Measurements from ENCODE around the gene HACD1. TPM values are rescaled to one million over a fixed set of nuclear protein-coding genes. Genes with fewer than 3 reads are reported as not detected.

The HACD1 gene, protein sequence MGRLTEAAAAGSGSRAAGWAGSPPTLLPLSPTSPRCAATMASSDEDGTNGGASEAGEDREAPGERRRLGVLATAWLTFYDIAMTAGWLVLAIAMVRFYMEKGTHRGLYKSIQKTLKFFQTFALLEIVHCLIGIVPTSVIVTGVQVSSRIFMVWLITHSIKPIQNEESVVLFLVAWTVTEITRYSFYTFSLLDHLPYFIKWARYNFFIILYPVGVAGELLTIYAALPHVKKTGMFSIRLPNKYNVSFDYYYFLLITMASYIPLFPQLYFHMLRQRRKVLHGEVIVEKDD
- 0.94 and 1.3 TPM in 2 replicates for total RNA-seq (2013; cell fraction: nucleolus; rRNA removed)
- total RNA-seq (2014; rRNA removed) (1.2 and 1.5 TPM in 2 replicates), total RNA-seq (2014; rRNA removed; fragmentation: Illumina TruSeq; extraction: Trizol) (0.22 and 1.1 TPM in 2 replicates), total RNA-seq (2021) (0.38 and 0.80 TPM in 2 replicates), polyA plus RNA-seq (2011; rRNA removed) (1.5 and 1.6 TPM in 2 replicates), polyA plus RNA-seq (2014; fragmentation: Illumina TruSeq; extraction: Trizol) (0.57 and 1.5 TPM in 2 replicates), polyA plus RNA-seq (2014; fragmentation: Nextera tagmentation; extraction: Ambion mirVana) (under 1 TPM in 1 of 2 experiments, not detected in 1; 0.29 TPM), polyA plus RNA-seq (2014; rRNA removed) (1.3 and 2.6 TPM in 2 replicates), polyA plus RNA-seq (2016; fragmentation: Nextera tagmentation; extraction: Ambion mirVana) (under 1 TPM; 0.78 to 0.96 TPM), polyA minus RNA-seq (2011; rRNA and poly(A)+ RNA removed) (1.4 and 1.8 TPM in 2 replicates), Bru-seq, nascent RNA (percentile 27 among the genes with signal in this experiment), BruChase-seq, experiment 1, labeled RNA remaining after a 6-hour chase (percentile 26 among the genes with signal in this experiment), BruChase-seq, experiment 2, labeled RNA remaining after a 2-hour chase (percentile 28 among the genes with signal in this experiment)
- polyA plus RNA-seq (2011; ENCODE audit: low read depth) = not detected
- polyA plus RNA-seq (2011; cell fraction: cytosol; rRNA removed) = 0.36 and 0.40 TPM in 2 replicates
- 1.0 and 1.4 TPM in 2 replicates for polyA plus RNA-seq (2011; cell fraction: nucleus; rRNA removed)
- polyA plus RNA-seq (2012) = 0.97 TPM in 1 of 2 replicates, not detected in the other
- polyA minus RNA-seq (2011; cell fraction: cytosol; rRNA and poly(A)+ RNA removed) = not detected in 2 replicates
- polyA minus RNA-seq (2011; cell fraction: nucleus; rRNA and poly(A)+ RNA removed) = 0.97 and 1.2 TPM in 2 replicates
- long read RNA-seq, experiment 1 = 0 reads
- long read RNA-seq, experiment 2 = 0 reads

DNA sequence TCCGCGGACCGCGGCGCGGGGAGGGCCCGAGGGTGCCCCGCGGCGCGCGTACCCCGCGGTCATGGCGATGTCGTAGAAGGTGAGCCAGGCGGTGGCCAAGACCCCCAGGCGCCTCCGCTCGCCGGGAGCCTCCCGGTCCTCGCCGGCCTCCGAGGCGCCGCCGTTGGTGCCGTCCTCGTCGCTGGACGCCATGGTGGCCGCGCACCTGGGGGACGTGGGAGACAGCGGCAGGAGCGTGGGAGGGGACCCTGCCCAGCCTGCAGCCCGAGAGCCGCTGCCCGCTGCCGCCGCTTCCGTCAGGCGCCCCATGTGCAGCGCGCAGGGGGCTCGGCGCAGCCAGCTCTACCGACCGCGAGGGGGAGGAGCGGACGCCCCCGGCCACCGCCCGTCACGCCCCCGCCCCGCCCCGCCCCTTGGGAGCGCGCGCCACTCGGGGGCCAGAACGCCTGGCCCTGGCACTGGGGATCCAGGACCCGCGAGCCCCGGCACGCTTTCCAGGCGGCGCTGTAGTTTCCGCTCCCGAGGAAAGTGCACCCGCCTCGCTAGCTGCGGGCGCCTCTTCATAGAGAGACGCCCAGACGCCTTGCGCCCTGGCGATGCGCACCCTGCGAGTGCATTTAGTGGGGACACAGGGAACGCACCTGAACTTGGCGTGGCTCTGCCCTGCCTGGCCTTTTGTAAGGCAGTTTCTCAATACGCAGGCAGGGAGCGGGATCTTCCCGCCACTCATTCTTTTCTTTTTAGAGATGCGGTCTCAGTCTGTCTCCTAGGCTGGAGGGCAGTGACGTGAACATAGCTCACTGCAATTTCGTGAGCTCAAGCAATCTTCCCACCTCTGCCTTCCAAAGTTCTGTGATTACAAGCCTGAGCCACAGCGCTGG is at the start of gene HACD1:
HACD1 (minus strand) TSS at position 344 of the 881 bp plus-strand sequence; CDS start at position 309, 35 bp downstream.
- BruUV-seq (replicated peaks) = no TSS peak
- TF ChIP-seq POLR2A (IDR thresholded peaks at IDR 0.05; ENCODE audit: low read depth, low read length) (peak; percentile 51; the same call in 1 of the 2 replicates), CTCF (IDR thresholded peaks at IDR 0.05 in 2 of 3, conservative IDR thresholded peaks at IDR 0.05 in 1 of 3; ENCODE audit: control insufficient read depth in 2 of 3, extremely low read depth in 1 of 3, insufficient read depth in 1 of 3, low read depth in 3 of 3, low read length in 3 of 3) (0 out of 6 replicates have a peak, but pooled peaks of 1 of the 3 experiments have one; percentile 19), HDAC6 (IDR thresholded peaks at IDR 0.05; ENCODE audit: unreplicated experiment) (peak; percentile 65), NBN (IDR thresholded peaks at IDR 0.05) (no peak), SP1 (IDR thresholded peaks at IDR 0.05; ENCODE audit: low read depth, low read length) (no peak), EGR1 (IDR thresholded peaks at IDR 0.05; ENCODE audit: borderline replicate concordance in 1 of 2, low read depth in 2 of 2, low read length in 2 of 2) (peak in 1 of 2 experiments; percentile 60; a peak in 1 of 3 replicates), IKZF1 (conservative IDR thresholded peaks at IDR 0.05) (peak; percentile 45; the same call in 1 of the 2 replicates), BMI1 (IDR thresholded peaks at IDR 0.05; ENCODE audit: borderline replicate concordance) (no peak), GATAD2B (conservative IDR thresholded peaks at IDR 0.05; ENCODE audit: low read depth) (0 out of 2 replicates have a peak, but pooled peaks have one; percentile 57)
- in situ Hi-C loops (cut with MboI) = no loop called here

More for the DNA sequence above, at the start of gene HACD1:
- ChIA-PET RAD21 (ENCODE audit: unreplicated experiment) (interaction anchor here (0.6 to 1.1 kb wide), 5 partner anchors 30 to 840 kb away, joined by 3 to 4 read pairs (median 3); no protein-coding TSS in a partner anchor), POLR2A (interaction anchor here (0.7 to 0.8 kb wide), 2 partner anchors 16 to 27 kb away, joined by 3 read pairs; no protein-coding TSS in a partner anchor), SMC1A (ENCODE audit: uncharacterized antibody, unreplicated experiment) (interaction anchor here (0.6 to 2.4 kb wide), 8 partner anchors 11 to 855 kb away, joined by 3 to 7 read pairs (median 3); partner anchors contain the start of gene STAM), CTCF (interaction anchor here (0.6 to 1.4 kb wide), 13 partner anchors 9 to 256 kb away, joined by 3 to 5 read pairs (median 3); no protein-coding TSS in a partner anchor)
- FAIRE-seq (no peak), ATAC-seq (peak; percentile 82), DNase-seq (ENCODE audit: low read depth, low spot score) (no peak)
- H2AFZ ChIP-seq (ENCODE audit: control insufficient read depth, low read depth, low read length) = peak within 1 kb of the TSS; percentile 82
- no peaks in the 10 kb centered on the region for H3K9me3 ChIP-seq (replicated peaks; ENCODE audit: control insufficient read depth, insufficient read depth, low read length)
- H3K79me2 ChIP-seq (ENCODE audit: control insufficient read depth, insufficient read depth, low read length) = no peaks in the 10 kb centered on the region
- H4K20me1 ChIP-seq (ENCODE audit: control insufficient read depth, insufficient read depth) = no peaks in the 10 kb centered on the region
- H3K4me1 ChIP-seq (ENCODE audit: control insufficient read depth, insufficient read depth, low read length) = no peaks in the 10 kb centered on the region
- H3K9ac ChIP-seq (ENCODE audit: control insufficient read depth, insufficient read depth, low read length) = peak within 1 kb of the TSS; percentile 27; the same call in 1 of the 2 replicates
- H3K27me3 ChIP-seq (replicated peaks in 1 of 2; ENCODE audit: control insufficient read depth in 2 of 2, insufficient read depth in 2 of 2, low read length in 1 of 2) = no peaks in the 10 kb centered on the region
- peak within 1 kb of the TSS; percentile 98 for H3K4me2 ChIP-seq (ENCODE audit: control insufficient read depth, insufficient read depth)
- H3K36me3 ChIP-seq (ENCODE audit: control insufficient read depth in 2 of 2, insufficient read depth in 2 of 2, low read length in 1 of 2) = no peaks in the 10 kb centered on the region
- intact Hi-C loops (cut with micrococcal nuclease; ENCODE audit: unreplicated experiment) = no loop called here
- H3K4me3 ChIP-seq = peak within 1 kb of the TSS; percentile 69
- WGBS (ENCODE audit: insufficient coverage, insufficient replicate concordance, low lambda C conversion rate, missing lambda C conversion rate) = 1% methylated on average over 56 of the region's 92 CpGs
- H3K27ac ChIP-seq (ENCODE audit: control insufficient read depth, insufficient read depth) = no peak within 1 kb of the TSS

All from GM12878 (cell line).